Measurements from ENCODE around the gene CYBB.

The CYBB gene

GRCh38 chrX:37802028-37802427 is 22.2 kb downstream of the CYBB start:
- H3K9me3 Mint-ChIP-seq, result peaks cover 19% of the 10 kb centered on the region
- TF ChIP-seq, protein P1, sequence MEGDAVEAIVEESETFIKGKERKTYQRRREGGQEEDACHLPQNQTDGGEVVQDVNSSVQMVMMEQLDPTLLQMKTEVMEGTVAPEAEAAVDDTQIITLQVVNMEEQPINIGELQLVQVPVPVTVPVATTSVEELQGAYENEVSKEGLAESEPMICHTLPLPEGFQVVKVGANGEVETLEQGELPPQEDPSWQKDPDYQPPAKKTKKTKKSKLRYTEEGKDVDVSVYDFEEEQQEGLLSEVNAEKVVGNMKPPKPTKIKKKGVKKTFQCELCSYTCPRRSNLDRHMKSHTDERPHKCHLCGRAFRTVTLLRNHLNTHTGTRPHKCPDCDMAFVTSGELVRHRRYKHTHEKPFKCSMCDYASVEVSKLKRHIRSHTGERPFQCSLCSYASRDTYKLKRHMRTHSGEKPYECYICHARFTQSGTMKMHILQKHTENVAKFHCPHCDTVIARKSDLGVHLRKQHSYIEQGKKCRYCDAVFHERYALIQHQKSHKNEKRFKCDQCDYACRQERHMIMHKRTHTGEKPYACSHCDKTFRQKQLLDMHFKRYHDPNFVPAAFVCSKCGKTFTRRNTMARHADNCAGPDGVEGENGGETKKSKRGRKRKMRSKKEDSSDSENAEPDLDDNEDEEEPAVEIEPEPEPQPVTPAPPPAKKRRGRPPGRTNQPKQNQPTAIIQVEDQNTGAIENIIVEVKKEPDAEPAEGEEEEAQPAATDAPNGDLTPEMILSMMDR (IDR thresholded peaks at IDR 0.05), result no peak
- DNase-seq, result no peak

GRCh38 chrX:37803057-37803456 is 23.2 kb downstream of the CYBB start:
- Mint-ChIP-seq H3K36me3 (ENCODE audit: low read depth) (no peaks in the 10 kb centered on the region), H3K4me1 (no peaks in the 10 kb centered on the region), H3K9me3 (peaks cover 22% of the 10 kb centered on the region), H3K27ac (no peak overlapping the region), H3K27me3 (ENCODE audit: low read depth, poor library complexity) (no peaks in the 10 kb centered on the region), H3K4me3 (no peak overlapping the region)
- no peak for DNase-seq
- TF ChIP-seq, protein P1 (IDR thresholded peaks at IDR 0.05), result no peak

More at GRCh38 chrX:37802028-37802427, 22.2 kb downstream of the CYBB start:
- Mint-ChIP-seq H3K36me3 (ENCODE audit: low read depth) (no peaks in the 10 kb centered on the region), H3K27ac (no peak overlapping the region), H3K4me1 (no peaks in the 10 kb centered on the region), H3K4me3 (no peak overlapping the region), H3K27me3 (ENCODE audit: low read depth, poor library complexity) (no peaks in the 10 kb centered on the region)

DNA sequence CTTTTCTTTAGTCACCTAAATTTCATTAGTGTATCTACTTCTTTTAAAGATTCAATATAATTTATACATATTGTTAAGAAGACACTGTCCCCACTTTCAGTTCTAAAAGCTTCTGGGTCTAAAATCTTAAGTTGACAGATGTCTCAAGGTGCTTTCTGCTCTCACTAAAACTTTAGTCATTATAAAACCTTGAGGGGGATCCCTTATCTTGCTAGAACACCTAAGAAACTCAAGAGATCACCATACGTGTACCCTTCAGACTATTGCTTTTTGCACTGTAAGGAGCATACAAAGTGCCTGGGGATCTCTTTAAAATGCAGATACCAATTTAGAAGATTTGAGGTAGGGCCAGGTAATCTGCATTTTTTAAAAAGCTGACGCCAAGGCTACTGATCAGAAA is 30.1 kb downstream of the CYBB start:
- H3K4me3 Mint-ChIP-seq, result no peak overlapping the region
- no peaks in the 10 kb centered on the region for H3K4me1 Mint-ChIP-seq
- DNase-seq, result no peak
- TF ChIP-seq, protein P1 (IDR thresholded peaks at IDR 0.05), result no peak
- H3K36me3 Mint-ChIP-seq (ENCODE audit: low read depth), result no peaks in the 10 kb centered on the region
- H3K9me3 Mint-ChIP-seq, result peaks cover 15% of the 10 kb centered on the region
- H3K27ac Mint-ChIP-seq, result no peak overlapping the region
- no peaks in the 10 kb centered on the region for H3K27me3 Mint-ChIP-seq (ENCODE audit: low read depth, poor library complexity)

DNA sequence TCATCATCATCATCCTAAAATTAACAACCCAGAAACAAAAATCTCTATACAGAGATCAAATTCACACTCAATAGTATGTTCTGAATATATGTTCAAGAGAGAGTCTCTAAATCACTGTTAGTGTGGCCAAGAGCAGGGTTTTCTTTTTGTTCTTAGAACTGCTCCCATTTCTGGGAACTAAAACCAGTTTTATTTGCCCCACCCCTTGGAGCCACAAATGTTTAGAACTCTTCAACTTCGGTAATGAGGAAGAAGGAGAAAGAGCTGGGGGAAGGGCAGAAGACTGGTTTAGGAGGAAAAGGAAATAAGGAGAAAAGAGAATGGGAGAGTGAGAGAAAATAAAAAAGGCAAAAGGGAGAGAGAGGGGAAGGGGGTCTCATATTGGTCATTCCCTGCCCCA is 32.3 kb downstream of the CYBB start:
- H3K27me3 Mint-ChIP-seq (ENCODE audit: low read depth, poor library complexity), result no peaks in the 10 kb centered on the region
- TF ChIP-seq, protein P1 (IDR thresholded peaks at IDR 0.05), result no peak
- H3K9me3 Mint-ChIP-seq, result peaks cover 13% of the 10 kb centered on the region
- no peaks in the 10 kb centered on the region for H3K4me1 Mint-ChIP-seq
- H3K27ac Mint-ChIP-seq, result no peak overlapping the region
- no peak overlapping the region for H3K4me3 Mint-ChIP-seq
- H3K36me3 Mint-ChIP-seq (ENCODE audit: low read depth), result no peaks in the 10 kb centered on the region
- no peak for DNase-seq

DNA sequence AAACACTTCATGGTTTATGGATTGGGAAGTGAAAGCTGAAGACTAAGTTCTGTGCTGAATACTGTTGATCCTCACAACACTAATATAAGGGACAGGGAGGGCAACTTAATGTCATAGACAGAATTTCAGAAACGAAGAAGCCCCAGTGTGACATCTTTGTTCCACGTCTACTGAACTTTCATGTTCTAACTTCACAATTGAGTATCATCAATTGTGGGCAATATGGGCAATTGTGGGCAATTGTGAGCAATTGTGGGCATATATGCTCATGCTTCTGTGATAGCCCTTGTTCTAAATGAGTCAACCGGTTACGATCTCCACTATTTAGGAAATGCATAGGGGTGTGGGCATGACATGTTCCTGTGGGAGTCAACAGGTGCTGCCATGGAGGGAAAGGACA is 33.7 kb downstream of the CYBB start:
- H3K27ac Mint-ChIP-seq, result no peak overlapping the region
- no peaks in the 10 kb centered on the region for H3K4me1 Mint-ChIP-seq
- no peaks in the 10 kb centered on the region for H3K27me3 Mint-ChIP-seq (ENCODE audit: low read depth, poor library complexity)
- DNase-seq, result no peak
- H3K9me3 Mint-ChIP-seq, result peaks cover 13% of the 10 kb centered on the region
- TF ChIP-seq, protein P1 (IDR thresholded peaks at IDR 0.05), result no peak
- H3K4me3 Mint-ChIP-seq, result no peak overlapping the region
- H3K36me3 Mint-ChIP-seq (ENCODE audit: low read depth), result no peaks in the 10 kb centered on the region

DNA sequence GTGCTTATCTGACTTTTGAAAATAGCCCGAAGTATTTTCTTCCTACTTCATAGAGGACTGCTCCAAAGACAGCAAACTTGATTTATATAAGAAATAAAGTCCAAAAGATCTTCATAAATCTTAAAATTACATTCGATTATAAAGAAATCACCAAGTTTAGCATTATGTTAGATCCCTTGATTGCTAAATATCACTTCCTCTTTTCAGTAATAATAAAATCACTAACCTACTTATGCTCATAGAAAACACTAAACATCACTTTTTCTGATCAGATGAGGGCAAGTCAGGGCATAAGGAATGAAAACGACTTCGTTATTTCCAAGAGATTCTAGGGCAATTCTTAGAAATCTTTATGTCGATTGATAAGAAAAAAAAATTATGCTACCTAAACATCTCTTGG is 35.5 kb downstream of the CYBB start:
- Mint-ChIP-seq H3K4me1 (no peaks in the 10 kb centered on the region), H3K9me3 (peaks cover 13% of the 10 kb centered on the region), H3K4me3 (no peak overlapping the region), H3K27me3 (ENCODE audit: low read depth, poor library complexity) (no peaks in the 10 kb centered on the region), H3K36me3 (ENCODE audit: low read depth) (no peaks in the 10 kb centered on the region), H3K27ac (no peak overlapping the region)
- no peak for DNase-seq
- TF ChIP-seq, protein P1 (IDR thresholded peaks at IDR 0.05), result no peak
